A204.1 (cell line): ENCODE measurements around the gene ATRNL1.

Source experiments
- FAIRE-seq: peaks from 2 replicates; lab custom pipeline; 2012; peaks lifted over from hg19 to GRCh38; lab: Jason Lieb, UNC

ATRNL1 gene

DNA sequence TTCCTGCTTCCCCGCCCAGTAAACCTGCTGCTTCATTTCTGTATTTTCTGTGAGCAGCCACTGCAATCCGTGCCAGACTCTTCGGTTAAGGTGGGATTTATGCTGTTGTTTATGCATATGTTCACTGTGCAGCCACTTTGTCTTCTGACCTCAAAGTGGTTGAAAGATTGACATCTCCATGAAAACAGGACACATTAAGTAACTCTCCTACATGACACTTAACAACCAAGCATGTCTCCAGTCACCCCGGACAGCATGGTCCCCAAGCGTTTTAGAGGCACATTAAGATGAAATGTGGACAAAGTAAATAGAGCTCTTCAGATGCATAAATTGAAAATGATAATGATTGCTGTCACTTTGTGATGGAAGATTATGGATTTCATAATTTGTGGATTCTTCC, 758.5 kb downstream of the ATRNL1 start:
- FAIRE-seq = no peak

DNA sequence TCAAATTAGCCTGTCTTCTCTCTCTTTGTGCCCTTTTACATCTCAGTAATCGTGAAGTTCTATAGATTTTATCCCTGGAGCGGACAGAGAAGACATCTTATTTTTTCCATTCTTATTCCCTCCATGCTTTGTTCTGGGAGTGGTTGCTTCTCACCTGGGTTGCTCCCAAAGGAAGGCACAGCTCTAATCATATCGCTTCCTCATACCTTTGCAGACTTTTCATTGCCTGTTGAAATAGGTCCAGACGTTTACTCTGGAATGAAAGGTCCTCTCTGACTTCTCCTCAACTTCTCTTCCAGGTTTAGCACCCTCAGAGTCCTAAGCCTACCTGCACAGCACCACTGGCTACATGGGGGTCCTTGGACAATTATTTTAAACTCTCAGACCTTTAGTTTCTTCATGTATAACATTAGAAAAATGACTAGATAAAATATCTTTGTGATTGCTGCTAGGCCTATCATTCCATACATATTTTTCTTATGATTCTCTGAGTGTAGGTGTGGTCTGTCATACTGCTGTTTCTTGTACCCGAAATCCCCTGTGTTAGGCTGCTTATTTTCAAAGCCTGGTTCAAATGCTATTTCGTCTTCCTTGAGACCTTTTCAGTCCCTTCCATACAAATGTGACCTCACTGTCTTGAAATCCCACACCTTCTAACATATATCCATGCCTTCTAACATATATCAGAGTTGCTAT, 761.7 kb downstream of the ATRNL1 start:
- FAIRE-seq = no peak

DNA sequence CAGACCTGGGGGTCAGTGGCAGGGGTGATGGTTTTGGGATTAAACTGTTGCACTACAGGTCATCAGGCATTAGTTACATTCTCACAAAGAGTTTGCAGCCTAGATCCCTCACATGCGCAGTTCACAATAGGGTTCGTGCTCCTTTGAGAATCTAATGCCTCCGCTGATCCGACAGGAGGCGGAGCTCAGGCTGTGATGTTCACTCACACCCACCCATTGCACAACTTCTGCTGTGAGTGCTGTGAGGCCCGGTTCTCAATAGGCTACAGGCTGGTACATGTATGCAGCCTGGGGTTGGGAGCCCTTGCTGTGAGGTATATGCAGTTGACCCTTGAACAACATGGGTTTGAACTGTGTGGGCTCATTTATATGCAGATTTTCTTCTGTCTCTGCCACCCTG, 763.4 kb downstream of the ATRNL1 start:
- FAIRE-seq = no peak

DNA sequence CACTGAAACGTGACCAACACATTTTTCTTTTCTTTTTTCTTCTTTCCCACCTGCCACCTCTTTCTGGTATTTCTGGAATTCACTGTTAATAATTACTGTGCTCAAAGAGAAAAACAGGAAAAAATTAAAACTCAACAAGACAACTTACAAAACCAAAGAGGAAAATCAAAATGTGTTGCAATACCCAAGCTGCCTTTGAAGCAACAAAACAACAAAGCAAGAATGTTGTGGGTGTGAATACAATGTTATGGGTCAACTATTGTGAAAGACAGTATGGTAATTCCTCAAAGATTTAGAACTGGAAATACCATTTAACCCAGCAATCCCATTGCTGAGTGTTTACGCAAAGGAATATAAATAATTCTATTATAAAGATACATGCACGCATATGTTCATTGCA, 764.7 kb downstream of the ATRNL1 start:
- no peak for FAIRE-seq

DNA sequence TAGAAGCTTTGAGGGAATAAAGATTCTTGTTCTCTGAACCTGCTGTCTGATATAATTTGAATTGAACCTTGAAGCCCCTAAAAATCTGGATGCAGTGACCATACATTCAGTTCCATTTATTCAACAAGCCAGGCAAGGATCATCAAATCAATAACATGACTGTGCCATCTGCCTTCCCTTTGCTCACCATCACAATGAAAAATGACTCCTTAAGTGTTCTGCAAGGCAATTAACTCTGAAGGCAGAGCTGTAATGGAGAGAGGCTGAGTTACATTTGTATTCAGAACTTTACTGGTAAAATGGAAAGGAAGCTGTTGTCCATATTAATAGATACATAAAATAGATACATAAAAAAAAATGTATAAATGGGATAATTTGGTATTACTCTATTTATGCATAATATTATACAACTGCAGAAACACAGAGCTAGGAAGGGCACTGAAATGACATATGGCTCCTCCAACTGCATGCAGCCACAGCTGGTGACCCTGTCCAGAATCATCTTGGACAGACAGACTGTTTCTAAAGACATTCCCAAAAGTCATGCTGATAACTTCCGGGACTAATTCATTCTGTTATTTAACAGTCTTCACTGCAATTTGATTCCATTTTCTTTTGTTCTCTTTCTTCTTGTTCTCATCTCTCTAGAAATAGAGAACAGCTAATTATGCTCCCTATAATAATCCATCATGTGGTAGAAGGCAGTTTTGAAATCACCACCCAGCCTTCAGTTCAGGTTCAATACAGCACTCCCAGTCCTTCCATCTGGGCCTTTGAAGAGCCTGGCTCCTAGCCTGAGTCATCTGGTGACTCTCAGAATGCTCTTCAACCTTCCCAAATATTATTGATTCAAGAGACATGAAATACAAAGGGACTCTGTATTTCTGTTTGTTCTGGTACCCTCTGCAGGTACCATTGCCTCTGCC, 767.3 kb downstream of the ATRNL1 start:
- FAIRE-seq = no peak

DNA sequence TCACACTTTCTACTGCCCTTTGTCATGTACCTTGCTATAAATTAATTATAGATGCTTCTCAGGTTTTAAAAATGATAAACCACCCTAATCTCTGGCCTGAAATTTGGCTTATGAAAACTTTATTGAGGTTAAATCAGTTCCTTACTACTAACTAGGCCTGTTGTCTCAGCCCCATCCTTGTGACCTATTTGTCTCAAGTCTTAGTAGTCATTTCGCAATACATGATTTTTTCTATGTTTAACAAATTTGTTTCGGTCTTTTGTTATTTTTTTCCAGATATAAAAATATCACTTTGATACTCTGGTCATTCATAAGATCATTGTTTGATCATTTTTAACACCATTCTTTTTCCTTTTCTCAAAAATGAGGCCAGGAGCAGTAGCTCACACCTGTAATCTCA, 768.3 kb downstream of the ATRNL1 start:
- FAIRE-seq = no peak

DNA sequence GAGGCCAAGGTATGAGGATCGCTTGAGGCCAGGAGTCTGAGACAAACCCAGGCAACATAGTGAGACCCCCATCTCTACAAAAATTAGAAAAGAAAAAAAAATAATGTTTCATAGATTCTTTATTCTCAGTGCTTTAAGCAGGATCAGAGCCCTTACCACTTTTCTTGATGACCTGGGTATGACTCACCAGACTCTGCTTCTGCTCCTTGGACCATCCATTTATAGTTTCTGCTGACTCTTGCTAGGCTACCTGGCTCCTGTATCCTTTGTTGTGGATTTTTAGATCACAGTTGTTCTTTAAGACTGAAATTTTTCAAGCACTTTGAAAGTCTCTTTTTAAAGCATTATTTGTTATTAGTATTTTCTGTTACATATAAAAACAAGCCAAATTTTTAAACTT, 768.7 kb downstream of the ATRNL1 start:
- FAIRE-seq = no peak

DNA sequence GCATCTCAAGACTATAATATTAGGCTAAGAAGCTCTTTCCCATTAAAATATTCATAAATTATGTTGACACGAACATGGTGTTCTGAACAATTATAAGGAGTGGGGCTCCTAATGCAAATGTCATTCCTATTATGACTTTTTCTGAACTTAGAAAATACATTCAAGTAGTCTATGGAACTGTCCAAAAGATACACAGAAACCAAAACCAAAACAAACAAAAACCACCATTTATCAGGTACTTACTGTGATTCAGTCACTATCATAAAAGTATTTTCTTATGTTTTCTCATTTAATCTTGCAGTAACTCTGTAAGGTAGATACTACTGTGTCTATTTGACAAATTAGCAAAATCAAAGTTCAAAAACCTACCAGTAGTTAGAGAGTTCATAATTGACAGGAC, 773.0 kb downstream of the ATRNL1 start:
- FAIRE-seq = no peak

DNA sequence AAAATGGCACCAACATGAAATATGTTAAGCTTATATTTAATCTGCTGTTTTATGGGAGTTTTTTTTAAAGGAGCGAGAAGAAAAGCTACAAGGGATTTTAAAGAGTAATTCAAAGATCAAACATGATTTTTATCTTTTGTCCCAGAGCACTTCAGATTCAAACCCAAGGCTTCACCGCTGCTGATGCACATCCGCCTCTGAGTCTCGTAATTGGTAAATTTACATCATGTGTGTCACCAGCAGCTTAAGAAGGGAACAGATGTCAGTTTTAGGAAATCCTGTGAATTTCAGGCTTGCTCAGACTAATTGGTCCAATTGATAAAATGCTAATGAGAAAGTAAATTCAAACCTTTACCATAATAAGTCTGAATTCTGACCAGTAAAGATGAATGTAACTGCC, 773.5 kb downstream of the ATRNL1 start:
- no peak for FAIRE-seq

DNA sequence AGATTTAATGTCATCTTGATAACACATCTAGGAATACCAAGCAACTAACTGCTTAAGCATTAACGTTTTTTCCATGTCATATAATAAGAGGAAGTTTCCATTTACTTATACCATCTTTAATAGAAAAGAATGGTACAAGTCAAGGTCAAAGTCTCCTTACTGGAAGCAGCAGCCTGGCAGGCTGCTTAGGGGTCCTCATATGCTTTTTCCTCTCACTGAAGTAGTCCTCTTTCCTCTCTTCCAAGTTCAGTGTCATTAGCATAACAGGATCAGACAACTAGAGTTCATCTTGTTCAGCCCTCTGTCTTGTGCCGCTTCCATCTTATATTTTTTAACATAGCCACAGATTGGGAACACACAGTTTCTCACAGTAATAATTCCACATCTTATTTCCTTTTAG, 774.1 kb downstream of the ATRNL1 start:
- no peak for FAIRE-seq

DNA sequence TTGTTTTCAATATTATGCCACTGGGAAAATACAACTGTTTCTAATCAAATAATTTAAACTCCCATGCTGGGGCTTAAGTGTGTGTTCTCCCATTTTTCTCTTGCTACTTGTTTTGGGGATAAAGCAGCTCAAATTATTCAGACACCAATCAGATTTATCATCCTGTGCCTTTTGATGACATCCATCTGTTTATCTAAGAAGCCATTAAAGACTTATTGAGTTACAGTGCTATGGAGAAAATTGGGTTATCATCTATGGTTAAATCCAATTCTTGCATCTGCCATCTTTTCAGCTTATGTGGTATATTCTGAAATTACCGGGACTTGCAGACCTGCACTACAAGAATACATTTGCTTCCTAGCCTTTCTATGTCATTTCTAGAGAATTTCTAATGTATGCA, 778.7 kb downstream of the ATRNL1 start:
- no peak for FAIRE-seq

DNA sequence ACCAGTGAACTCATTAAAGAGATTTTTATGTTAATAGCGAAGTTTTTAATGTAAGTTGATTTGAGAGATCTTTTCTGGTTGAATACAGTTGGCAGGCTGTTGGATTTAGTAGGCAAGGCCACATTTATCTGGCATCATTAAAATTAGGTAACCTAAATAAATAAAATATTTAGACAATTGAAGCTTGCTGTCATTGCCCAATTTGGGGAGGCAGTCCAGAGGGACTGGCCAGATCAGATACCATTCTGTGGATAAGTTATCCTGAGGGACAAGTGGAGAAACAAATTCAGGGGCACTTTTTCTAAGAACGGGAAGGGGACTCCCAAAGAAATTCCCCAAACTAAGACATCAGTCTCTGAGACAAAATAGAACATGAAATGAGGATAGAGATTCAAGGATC, 782.0 kb downstream of the ATRNL1 start:
- FAIRE-seq = no peak

DNA sequence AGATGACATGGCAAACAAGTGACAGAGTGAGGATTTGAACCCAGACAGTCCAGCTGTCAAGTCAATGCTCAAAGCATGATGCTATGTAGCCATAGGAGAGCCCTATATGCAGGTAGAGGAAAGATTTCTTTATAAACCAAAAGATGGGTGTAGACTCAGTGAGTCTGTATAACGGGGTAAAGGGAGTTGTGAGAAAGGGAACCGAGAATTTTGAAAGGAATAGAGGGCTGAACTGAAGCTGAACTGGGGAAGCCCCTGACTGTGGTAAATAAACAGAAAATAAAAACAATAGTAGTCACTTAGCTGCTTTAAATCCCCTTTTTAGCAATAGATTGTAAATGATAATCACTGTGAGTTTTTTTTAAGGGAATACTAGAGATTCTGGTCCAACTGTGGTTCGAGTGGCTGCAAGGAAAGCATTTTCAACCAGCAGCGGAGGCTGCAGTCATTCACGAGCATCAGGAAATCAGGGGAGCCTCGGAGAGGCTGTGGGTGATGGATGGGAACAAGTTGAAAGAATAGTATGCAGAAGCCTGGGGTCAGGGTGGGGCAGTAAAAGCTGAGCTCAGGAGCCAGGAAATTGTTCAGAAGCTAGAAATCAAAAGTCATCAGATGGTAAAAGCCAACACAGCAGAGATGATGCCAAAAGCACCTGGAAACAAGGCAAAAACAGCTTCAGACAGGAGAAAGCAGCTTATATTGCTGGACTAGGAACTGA, 786.4 kb downstream of the ATRNL1 start:
- no peak for FAIRE-seq

DNA sequence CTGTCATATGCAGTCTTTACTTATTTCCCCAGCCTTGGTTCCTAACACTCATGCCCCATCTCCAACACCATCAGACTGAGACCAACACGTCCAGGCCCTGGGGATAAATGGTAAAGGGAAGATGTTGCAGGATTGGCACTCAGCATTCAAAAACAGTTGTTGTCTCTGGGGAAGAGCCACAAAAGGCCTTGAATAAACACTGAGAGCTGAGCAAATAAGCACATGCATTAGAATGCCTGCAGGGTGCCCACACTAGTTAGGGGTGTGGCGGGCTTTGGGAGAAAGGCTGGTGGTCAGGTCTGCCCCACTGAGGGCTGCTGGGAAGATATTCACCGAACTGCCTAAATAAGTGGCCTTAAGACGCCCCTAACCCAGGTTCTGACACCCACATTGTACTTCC, 788.9 kb downstream of the ATRNL1 start:
- no peak for FAIRE-seq

DNA sequence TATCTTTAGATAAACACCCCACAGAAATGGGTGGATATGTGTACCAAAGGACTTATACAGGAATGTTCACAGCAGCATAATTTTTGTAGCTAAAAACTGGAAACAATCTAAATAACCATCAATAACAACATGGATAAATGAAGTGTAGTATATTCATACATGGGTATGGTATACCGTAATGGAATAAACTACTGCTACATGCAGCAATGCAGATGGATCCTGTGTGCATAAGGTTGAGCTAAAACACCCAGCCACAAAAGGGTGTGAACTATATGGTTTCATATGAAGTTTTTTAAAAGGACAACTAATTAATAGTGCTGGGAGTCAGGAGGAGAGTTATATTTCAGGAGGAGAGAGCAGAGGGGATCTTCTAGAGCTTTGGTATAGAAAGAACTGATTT, 790.2 kb downstream of the ATRNL1 start:
- FAIRE-seq = no peak

DNA sequence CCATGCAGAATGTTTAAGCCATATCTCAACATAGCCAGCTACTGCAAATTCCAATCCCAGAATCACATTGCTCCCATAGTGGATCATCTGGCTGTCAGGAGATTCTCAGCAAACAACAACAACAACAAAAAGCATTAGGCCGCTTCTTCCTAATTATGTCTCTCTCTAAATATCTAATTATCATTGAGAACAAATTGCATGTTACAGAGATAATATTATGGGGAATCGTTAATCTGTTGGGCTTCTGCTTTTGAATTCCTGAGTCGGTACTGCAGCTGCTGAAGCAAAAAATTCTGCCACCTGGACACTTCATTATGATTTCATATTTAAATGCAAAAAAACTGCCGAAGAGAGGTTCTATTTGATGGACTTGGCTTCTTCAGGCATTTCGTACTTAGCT, 791.2 kb downstream of the ATRNL1 start:
- FAIRE-seq = no peak

DNA sequence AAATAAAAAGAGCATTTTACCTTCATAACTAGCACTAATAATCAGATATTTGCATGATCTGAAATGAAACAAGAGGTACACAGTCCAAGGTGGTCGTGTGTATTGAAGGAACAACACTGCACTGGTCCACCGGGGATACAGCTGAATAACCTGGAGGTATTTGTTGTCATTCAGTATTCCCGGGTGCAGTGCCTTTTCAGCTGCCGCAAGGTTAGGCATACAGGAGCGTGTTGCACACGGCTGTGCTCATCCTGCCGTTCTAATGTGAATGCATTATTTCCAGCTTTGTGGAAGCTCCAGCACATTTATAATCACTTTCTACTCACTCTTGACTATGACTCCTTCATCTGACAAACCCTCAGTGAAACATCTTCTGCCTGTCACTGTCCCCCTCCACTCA, 802.0 kb downstream of the ATRNL1 start:
- no peak for FAIRE-seq

DNA sequence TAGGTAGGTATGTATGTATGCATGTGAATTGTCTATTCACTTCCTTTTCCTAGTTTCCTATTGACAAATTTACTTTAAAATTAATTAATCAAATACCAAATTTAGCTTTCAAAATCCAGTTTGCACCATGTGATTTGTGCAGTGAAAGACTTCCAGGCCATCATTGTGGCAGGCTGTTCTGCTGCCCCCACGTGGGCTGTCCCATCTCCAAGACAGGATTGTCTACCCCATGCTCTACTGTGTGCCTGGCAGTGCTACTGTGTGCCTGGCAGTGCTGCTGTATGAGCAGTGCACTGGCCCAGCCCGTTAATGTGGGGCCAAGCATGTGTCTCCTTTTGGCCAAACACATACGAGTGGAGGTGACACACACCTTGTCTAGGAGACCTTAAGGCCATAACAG, 805.1 kb downstream of the ATRNL1 start:
- no peak for FAIRE-seq

DNA sequence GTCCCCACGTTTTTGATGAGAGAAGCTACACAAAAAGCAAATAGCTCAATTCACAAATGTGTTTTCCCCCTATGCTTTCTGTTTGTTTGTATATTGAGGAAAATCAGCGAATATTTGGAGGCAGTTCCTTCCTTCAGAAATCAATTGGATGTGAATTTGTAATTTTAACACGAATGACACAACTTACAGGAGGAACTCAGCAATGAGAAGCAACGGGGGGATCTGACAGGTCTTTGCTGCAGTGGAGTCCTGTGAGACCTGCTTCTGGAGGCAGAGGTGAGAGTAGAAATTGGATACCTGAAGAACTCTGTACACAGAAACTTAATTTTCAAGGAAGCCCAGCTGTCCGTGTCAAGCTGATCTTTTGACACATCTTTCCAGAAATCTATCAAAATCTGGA, 809.4 kb downstream of the ATRNL1 start:
- no peak for FAIRE-seq

DNA sequence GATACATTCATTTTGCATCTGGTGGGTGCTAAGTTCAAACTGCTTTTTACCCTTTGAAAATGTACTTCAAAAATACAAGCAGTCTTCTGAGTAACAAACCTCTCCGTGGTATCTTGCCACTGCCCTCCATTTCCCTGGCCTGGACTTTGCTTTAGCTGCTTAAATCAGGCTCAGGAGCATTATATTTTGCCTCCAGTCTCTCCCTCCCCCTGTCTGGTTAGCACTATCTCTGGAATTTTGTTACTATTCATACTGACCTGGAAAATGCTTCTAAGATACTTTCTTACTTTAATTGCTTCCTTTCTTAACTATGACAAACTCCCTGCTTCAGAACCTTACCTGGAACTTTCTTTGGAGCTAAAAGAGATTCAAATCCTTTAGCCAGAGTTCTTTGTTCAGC, 810.0 kb downstream of the ATRNL1 start:
- no peak for FAIRE-seq

DNA sequence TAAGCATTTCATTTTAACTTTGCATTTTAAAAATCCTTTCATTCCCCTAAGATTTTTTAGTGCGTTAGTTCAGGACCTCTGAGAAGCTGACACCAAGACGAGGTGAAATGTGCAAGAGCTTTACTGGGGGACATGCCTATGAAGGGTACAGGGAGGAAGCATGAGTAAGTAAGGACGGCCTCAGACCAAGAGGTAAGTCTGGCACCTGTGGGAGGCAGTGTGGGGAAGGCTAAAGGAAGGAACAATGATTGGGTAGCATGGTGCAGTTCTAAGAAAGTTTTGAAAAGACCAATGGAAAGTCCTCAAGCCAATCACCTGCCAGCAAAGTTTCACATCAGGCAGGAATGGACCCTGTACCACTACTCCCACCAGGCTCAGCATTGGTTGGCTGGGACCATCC, 810.7 kb downstream of the ATRNL1 start:
- FAIRE-seq = no peak

DNA sequence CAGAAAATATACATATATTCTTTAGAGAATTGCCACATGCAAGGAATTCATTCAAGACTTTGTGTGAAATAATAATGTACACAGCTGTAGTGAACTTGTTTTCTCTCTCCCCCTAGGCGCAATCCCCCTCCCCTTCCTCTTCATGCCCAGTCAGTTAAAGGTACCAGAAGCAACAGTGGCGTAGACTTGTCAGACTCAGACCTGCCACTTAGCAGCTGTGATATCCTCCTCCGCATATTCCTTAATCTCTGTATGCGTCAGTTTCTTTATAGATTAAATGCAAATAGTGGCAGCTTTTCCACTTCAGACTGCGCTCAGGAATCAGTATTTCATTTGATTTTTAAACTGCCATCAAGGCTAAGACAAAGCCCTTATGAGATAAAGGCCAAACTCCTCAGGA, 815.9 kb downstream of the ATRNL1 start:
- no peak for FAIRE-seq
